SU-DHL-6 (cell line): ENCODE data around the gene SGCA.

Experiments used
- EZH2phosphoT487 ChIP-seq: fragments of 200-600 bp; sonication (generic), shearing (Covaris generic); conservative IDR thresholded peaks from 2 replicates; pipeline ENCODE4 v1.6.1; 2018; ENCODE audit warnings: mild to moderate bottlenecking, antibody characterized with exemption, low read length, moderate library complexity, mixed read lengths
- TF ChIP-seq, protein P1 (sequence below): fragments of 200-600 bp; sonication (generic); IDR thresholded peaks from one replicate; pipeline ENCODE4 v1.5.1; 2017; ENCODE audit warnings: antibody characterized with exemption, mild to moderate bottlenecking, low read length, moderate library complexity; ENCODE audit not compliant: insufficient read depth, poor library complexity, severe bottlenecking

GRCh38 chr17:50132104-50132794 is 33.6 kb upstream of the SGCA start:
- TF ChIP-seq, protein P1, sequence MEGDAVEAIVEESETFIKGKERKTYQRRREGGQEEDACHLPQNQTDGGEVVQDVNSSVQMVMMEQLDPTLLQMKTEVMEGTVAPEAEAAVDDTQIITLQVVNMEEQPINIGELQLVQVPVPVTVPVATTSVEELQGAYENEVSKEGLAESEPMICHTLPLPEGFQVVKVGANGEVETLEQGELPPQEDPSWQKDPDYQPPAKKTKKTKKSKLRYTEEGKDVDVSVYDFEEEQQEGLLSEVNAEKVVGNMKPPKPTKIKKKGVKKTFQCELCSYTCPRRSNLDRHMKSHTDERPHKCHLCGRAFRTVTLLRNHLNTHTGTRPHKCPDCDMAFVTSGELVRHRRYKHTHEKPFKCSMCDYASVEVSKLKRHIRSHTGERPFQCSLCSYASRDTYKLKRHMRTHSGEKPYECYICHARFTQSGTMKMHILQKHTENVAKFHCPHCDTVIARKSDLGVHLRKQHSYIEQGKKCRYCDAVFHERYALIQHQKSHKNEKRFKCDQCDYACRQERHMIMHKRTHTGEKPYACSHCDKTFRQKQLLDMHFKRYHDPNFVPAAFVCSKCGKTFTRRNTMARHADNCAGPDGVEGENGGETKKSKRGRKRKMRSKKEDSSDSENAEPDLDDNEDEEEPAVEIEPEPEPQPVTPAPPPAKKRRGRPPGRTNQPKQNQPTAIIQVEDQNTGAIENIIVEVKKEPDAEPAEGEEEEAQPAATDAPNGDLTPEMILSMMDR = no peak
- no peak for TF ChIP-seq EZH2phosphoT487
